ENCODE measurements around the gene EIF4E1B.

Gene EIF4E1B

DNA sequence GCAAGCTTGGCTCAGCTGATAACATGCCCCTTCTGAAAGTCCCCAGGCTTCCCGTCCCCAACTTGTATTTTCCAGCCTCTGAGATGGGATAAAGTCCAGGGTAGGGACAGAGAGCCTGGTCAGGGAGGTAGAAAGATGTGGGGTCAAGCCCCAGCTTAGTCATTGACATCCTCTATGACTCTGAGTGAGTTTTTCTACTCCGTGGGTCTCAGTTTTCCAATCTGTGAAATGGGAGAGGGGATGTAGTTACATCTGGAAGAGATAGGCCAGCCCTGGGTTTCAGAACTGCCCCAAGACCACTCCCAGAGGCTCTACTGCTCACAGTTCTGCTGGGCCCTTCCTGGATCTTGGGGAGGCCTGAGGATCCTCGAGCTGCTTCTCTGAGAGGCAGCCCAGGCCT, 23.6 kb upstream of the EIF4E1B start:
- no peak for DNase-seq

DNA sequence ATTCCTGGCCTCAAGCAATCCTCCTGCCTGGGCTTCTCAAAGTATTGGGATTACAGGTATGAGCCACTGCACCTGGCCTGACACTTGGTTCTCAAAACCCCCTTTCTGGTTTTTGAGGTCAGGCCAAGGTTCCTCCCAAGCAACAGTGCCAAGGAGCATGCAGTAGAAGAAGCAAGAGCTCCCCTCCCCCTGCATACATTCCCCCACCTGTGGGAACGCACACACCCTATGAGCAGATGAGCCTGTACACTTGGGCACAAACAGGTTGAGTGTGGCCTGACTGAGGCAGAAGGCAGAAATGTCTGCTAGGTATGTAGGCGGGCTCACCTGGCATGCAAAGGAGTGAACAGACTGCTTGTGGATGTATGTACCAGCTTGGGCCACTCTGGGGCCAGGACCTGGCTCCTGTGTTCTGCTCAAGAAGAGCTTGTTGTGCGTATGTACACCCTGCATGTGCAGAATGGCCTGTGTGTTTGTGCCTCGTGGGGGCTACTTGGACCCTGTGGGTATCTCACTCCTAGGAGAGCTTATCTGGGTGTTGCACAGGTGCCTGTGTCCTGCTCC, 22.3 kb upstream of the EIF4E1B start:
- no peak for DNase-seq

DNA sequence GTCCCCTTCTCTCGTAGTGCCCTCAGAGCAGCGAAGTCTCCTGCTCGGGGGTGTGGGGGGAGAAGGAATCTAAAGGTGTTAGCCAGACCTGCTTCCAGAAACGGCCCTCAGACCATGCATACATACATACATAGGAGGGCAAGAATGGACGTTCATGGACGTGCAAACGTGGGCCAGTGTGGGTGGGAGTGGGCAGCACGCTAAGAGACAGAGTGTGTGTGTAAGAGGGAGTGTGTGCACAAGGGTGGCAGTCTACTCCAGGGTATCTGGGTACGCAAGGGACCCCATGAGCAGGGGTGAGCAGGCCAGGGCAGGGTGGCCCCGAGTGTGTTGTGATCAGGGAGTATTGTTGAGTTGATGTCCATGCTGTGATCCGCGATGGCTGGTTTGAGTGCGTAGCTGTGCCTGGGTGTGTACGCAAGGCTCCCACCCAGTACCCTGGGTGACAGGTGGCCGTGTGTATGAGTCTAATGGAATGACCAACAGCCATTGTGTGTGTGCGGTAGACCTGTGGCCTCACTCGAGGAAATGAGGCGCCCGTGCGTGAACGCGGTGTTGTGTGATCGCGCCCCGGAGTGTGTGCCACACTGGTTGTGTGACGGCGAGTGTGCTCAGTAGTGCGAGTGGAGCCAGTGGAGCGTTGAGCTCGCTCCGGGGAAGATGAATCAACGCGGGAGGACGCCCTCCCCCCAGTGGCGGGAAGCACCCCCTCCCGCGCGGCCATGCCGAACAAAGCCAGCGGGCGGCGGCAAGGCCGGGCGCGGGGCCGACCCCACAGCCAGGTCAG, 21.3 kb upstream of the EIF4E1B start:
- no peak for DNase-seq

DNA sequence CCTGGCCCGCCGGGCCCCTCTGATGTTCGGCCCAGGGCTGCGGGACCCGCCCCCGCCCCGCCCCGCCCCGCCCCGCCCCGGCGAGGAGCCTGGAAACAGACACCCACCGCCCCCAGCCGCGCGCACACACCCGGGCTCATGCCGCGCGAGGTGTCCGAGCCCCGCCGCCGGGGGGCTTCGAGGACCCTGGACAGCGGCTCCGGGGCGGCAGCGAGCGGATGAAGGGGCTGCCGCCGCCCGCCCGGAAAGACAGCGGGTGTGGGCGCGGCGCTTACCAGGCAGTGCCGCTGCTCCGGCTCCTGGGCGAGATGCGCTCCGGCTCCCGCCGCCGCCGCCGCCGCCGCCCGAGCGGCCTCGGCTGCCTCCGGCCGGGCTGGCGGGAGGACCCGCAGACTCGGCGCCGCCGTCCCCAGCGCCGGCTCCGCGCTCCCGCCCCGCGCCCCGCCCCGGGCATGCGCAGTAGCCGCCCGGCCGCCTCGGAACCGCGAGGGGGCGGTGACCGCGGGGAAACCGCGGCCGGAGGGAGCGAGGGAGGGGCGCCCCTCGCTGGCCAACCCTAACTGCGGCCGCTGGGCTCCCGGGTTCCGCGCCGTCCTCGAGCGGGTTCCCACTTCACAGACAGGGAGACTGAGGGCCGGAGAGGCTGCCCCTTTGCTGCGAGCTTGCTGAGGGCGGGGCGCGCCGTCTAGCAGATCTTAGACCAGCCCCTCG, 20.6 kb upstream of the EIF4E1B start, which contains the start of gene GPRIN1:
Gene GPRIN1, minus strand, starts transcription at position 433 of the 711 bp plus-strand sequence. CDS start 10,322 bp downstream, outside the sequence.
- peak; percentile 59 for DNase-seq

DNA sequence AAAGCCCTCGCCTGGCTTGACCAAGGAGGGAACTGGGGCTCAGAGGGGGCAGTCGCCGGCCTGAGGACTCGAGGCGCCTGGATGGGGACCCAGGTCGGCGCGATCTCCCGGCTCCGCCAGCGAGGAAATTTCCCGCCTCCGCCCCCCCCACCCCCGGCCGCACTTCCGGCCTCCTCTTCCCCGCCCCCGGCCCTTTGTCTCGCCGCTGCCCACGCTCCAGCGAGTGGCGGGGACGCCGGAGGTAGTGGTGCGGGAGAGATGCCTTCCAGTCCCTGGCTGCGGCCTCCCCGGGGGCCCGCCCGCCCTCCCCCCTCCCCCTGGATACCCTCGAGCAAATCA, 20.1 kb upstream of the EIF4E1B start:
- DNase-seq = no peak

DNA sequence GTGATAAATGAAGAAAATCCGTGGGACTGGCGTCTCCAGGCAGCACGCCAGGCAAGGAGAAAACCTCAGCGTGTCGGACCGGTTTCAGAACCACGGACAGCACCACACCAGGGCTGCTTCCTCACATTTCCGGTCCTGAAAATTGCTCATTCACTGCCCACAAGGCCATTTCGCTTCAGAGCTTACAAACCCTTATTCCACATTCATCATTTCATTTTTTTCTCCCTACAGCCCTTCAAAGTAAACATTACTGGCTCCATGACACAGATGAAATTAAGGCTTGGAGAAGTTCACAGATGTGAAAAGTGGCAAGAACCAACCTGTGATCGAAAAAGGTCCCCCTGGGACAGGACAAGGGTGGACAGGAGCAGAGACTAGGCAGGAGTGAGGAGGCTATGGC, 19.0 kb upstream of the EIF4E1B start:
- DNase-seq = peak; percentile 80

DNA sequence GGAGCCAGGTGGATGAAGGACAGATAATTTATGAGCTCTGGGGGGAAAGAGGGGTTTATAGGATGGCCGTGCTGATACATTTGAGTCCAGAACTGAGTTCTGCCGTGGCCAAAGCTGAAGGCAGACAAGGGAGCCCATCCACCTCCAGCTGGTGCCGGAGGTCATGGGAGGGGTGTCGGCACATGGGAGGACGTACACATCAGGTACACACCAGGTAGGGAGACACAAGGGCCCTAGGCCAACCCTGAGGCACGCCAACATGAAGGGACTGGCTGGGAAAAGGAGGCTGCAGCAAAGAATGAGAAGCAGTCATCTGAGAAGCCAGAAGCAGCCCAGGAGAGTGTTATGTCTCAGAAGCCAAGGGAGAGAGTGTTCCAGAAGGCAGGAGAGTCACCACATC, 18.5 kb upstream of the EIF4E1B start:
- no peak for DNase-seq

DNA sequence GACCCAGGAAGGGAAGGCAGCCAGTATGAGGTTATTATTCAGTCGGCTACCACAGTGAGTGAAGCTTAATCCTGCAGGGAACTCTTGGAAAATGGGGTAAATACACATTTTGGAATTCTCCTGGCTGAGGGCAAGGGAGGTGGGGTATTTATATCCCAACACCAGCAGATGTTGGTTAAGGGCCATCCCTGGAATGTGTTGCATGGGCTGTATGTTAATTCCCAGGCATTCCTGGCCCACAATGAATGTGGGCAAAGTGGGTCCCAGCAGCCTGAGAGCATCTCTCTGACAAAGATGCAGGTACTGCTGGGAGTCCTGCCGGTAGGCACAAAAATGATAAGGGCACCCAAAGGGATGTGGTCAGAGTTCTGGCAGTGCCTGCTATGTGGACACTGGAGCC, 17.6 kb upstream of the EIF4E1B start:
- no peak for DNase-seq

DNA sequence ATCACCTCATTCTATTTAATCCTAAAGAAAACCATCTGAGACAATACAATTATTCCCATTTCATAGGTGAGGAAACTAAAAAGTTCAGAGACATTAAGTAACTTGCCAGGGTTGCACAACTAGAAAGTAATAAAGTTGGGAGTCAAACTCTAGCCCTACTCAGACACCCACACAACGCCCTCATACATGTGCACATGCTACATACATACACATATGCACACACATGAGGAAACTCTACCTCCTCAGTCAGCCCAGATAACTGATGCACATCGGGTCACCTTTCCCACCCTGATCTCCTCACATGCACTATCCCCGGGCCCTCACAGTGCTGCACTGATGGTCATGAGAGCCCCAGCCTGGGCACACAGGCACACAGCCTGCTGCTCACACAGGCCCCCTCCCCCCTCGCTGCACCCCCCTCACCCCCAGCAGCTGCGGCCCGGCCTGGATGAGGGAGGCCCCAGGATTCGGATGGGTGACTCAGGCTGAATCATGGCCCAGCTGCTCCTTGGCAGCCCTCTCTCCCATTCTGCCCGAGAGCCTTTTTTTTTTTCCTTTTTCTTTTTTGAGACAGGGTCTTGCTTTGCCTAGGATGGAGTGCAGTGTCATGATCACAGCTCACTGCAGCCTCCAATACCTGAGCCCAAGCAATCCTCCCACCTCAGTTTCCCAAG, 15.5 kb upstream of the EIF4E1B start:
- DNase-seq = peak; percentile 79

DNA sequence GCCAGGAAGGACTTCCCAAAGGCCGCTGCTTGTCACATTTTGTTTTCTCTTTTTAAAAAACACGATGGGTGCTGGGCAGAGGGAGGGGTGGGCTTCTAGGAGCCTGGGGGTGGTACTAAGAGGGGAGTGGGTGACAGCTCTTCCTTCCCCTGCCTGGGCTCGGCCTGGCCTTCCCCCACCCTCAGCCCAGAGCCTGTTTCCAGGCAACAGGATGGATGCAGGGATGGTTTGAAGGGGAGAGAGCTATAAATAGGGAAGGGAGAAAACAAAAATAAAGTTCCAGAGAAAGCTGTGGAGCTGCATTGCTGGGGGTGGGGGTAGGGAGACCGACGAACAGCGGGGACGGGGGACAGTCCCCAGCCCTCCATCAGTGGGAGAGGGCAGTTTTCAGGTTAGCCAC, 14.0 kb upstream of the EIF4E1B start:
- no peak for DNase-seq

DNA sequence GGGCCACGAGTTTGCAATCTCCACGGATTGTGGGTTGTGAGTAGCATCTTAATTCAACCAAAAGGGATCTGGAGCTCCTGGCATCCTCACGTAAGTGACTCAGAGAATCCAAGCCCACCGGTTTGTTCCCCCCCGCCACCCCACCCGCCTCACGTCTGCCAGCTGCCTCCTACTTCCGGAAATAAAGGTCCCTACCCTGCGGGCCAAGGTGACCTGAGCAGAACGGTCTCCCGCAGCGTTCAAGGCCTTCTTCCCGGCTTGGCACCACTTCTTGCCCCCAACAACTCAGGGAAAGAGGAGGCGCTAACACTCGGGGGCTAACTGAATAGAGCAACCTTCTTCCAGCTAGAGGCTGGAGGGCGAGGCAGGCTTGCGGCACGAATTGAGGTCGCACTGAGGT, 11.7 kb upstream of the EIF4E1B start:
- DNase-seq = no peak

DNA sequence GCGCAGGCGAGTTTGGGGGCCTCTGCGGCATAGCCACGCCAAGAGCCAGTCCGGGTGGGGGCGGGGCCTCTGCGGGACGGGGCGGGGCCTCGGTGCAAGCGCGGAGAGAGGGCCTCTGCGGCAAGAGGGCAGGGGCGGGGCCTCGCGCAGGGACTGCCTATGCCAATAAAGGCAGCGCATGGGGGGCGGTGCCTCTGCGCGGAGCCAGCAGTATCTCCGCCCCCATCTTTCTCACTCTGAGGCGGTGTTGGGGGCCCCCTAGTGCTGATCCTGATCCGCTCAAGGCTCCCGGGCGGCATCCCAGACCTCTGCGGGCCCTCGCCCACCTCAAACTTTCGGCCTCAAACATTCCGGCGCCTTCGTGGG, 11.3 kb upstream of the EIF4E1B start:
- DNase-seq = peak; percentile 88

DNA sequence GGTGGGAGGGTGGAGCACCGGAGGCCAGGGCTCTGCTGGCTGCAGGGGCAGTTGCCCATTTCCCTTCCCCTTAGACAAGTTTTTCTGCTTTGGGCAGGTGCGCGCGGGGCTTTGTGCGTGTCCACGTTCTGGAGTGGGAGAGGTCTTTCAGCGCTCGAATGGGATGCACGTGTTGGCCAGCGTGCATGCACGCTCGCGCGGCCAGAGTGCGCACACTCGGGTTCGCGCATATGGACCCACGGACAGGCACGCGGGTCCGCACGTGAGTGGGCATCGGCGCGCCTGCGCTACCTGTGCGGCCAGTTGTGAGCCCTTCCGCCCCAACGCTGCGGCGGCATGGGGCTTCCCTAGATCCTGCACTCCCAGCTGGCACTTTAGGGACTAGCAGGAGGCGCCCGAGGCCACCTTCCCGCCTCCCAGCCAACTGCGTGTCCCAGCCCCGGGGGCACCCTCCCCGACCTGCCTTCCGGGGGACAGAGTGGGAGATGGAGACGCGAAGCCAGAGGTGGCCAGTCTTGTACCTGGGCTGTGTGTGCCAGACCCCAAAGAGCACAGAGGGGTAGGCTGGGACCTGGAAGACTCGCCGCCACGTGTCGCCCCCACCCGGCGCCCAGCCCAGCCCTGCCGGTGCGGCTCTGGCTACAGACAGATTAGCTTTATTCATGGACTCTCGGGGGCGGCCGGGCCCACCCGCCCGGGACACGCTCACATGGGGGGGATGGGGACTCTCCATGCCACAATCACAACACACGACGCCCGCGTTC, 10.7 kb upstream of the EIF4E1B start:
- DNase-seq = no peak

DNA sequence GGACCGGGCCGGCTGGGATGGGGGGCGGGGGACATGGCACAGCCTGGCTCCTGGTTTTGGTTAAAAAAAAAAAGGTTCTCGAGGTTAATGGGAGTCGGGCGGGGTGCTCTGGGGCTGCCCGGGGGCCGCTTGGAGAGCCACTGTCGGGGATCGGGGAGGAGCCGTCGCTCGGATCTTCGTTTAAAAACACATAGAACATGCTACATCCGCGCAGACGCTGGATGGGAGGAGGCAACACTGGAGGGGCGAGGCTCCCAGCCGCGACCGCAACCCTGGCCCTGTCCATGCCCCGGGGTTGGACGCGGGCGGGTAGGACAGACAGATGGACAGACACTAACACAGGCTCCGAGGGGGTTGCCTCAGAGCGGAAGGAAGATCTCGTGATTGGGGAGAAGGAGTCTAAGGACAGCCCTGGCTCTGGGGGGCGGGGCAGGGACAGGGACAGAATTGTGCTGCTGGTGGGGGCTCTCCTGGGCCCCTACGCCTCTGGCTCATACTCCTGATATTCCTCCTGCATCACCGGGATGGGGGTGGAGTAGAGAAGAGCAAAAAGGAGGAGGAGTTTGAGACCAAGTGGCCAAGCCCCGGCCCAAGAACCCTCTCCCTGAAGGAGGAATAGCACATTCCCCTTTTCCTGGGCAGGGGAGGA, 10.0 kb upstream of the EIF4E1B start:
- no peak for DNase-seq

DNA sequence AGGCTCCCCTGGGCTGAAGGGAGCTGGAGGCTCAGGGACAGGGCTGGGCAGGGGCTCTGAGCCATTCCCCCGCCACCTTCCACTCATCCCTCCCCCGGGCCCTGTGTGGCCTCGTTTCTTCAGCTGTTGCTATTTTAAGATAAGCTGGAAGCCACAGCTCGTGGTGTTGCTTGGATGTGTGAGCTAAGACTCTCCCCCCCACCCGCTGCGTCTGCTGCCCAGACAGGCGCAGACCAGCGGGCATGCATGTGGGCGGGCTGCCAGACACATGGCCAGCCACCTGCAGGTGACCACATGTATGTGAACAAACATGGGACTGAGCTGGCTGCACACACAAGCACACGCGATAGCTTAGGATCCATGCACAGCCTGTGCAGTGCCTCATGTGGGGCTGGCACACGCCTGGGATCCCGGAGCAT, 8.8 kb upstream of the EIF4E1B start:
- no peak for DNase-seq

DNA sequence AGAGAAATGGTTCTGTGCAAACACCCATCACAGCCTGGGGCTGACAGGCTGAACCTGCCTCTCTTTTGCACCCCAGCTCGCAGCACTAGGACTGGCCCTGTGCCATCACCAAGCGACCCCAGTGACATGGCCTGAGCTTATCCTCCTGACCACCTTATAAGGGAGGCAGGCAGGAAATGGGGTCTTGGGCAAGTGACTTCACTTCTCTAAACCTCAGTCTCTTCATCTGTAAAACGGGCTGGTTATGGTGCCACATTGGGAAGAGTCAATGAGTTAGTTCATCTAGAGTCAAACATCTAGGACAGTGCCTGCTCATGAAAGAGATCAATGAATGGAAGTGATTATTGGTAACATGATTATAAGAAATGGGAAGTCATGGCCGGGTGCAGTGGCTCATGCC, 6.3 kb upstream of the EIF4E1B start:
- DNase-seq = no peak

DNA sequence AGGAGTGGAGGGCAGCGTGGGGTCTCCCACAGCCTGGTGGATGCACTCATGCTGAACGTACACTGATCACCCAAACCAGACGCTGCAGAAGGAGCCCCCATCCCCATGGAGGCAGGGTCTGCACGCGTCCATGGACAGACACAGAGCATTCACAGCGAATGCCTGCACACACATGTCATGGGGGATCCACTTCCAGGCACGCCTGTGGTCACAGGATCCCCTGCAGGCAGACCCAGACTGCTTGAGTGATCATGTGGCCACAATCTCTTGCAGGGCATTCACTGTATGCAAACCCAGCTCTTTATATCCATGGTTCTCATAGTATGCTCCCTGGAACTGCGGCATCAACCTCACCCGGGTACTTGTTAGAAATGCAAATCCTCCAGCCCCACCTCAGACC, 5.5 kb upstream of the EIF4E1B start:
- no peak for DNase-seq

DNA sequence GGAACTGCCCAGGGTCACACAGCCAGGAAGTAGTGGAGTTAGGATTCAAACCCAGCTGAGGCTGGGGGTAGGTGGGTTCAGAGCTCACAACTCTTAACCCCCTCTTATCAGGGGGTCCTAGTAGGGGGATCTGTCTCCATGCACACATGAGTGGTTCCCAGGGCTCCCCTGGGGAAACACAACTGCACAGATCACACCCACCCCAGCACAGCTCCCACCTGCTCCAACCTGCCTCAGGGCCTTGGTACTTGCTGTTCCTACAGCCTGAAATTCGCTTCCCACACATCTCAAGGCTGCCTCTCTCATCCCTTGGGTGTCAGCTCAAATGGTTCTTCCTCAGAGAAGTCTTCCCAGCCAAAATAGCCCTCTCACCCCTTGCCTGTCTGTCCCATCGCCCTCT, 5.0 kb upstream of the EIF4E1B start:
- DNase-seq = no peak

DNA sequence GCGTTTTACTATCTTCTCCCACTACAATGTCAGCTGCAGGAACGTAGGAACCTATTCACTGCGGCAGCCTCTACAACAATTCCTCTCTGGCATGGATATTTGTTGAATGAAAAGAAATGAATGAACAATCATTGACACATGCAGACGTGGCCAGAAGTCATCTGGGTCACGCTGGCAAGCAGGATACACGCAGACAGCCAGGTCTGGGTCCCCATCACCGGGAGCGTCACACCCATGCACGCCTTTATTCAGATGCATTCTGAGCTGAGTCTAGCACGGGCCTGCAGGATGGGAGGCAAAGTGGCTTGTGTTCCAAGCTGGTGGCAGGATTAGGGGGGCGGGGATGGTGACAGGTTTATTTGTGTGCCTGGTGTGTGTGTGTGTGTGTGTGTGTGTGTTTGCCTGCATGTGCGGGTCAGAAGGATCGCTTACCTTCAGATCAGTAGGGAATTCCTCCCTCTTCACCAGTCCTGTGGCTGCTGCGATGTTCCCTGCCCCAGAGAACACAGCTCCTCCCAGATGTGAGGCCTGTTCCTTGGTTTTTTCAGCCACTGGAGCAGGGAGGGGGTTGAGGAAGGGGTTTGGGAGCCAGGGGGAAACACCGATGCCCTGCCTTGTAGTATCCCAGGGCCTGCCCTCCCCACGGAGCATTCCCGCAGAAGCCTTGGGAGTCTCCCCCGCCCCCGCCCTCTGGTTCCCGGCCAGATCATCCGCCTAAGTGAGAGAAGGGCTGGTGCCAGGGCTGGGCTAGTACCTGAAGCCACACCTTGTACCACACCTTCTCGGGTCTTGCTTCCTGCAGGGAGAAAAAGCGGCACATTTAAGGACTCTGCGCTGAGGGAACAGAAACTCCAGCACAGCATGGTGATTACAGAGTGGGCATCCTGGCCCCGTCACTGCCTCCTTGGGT, 4.3 kb upstream of the EIF4E1B start:
- DNase-seq = no peak

DNA sequence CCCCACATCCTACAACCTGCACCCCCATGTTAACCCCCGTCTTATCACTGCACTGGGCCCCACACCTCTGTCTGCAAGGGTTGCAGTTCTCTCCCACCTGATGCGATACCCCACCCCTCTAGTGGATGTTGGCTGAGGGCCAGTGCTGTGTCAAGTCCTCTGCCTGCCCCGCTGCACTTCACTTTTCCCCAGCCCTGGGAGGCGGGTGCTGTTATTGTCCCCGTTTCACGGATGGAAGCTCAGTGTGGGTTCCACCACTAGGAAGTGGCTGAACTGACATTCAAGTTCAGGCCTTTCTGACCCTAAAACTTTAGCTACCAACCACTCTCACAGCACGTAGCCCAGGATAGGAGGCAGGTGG, 3.6 kb upstream of the EIF4E1B start:
- DNase-seq = no peak

DNA sequence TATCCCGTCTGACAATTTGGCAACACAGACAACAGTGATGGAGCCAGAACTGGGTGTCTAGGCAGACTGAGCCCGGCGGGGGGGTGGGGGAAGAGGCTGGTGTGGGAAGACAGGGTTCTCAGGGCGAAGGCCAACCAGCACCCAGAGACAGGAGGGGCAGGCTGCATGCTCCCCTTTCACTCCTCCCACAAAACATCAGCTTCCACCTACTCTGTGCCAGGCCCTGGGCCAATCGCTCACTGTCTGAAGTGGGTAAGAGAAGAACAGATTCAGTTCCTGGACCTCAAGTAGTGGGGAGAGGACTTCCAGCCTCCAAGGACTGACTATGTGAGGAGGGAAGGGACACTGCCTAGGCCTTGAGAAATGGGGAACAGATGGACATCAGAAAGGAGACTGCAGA, 2.9 kb upstream of the EIF4E1B start:
- DNase-seq = no peak

All from fibroblast of skin of right biceps (primary cell).